Muscle of leg (tissue), 11 donors: ENCODE data around the gene NAA30. TPM values are rescaled to one million over a fixed set of nuclear protein-coding genes. Genes with fewer than 3 reads are reported as not detected.

Experiments
- DNase-seq: peaks from one replicate; pipeline ENCODE4 v3.0.0; 2013
- H3K27ac ChIP-seq: one replicate; pipeline ENCODE4 v1.5.1; 2013; ENCODE audit warnings: mild to moderate bottlenecking, low read length, control low read depth
- H3K27me3 ChIP-seq: one replicate; pipeline ENCODE4 v1.6.1; 2013; ENCODE audit warnings: low read length; ENCODE audit not compliant: control insufficient read depth, insufficient read depth
- H3K36me3 ChIP-seq: one replicate; pipeline ENCODE4 v1.6.1; 2013; ENCODE audit warnings: low read length; ENCODE audit not compliant: control insufficient read depth, insufficient read depth
- H3K4me1 ChIP-seq: one replicate; pipeline ENCODE4 v1.6.1; 2013; ENCODE audit warnings: low read length; ENCODE audit not compliant: control insufficient read depth, insufficient read depth
- H3K4me3 ChIP-seq: one replicate; pipeline ENCODE4 v1.5.1; 2013; ENCODE audit warnings: low read length, control low read depth
- H3K9me3 ChIP-seq: replicated peaks from 2 replicates; pipeline ENCODE4 v1.6.1; 2013; ENCODE audit warnings: low read depth, low read length; ENCODE audit not compliant: control insufficient read depth
- WGBS: methylation state at CpG from one replicate; pipeline ENCODE4 v1.1.5; 2013; ENCODE audit warnings: missing lambda C conversion rate; ENCODE audit not compliant: insufficient coverage; 5-methylcytosine and 5-hydroxymethylcytosine counted together
- polyA plus RNA-seq, 8 donors: library from polyadenylated mRNA; unstranded; fragments of 120-200 nt; gene quantifications; one replicate each; pipeline versions ENCODE4 v1.2.1 to v1.2.3, GENCODE V29; 2013; ENCODE audit warnings: inconsistent platforms in 1 of 8, low replicate concordance in 1 of 8; ENCODE audit not compliant: insufficient read length in 8 of 8, insufficient read depth in 1 of 8
- total RNA-seq: library from RNA; stranded (reverse); fragments of 120-200 nt; gene quantifications from one replicate; pipeline ENCODE4 v1.2.4, GENCODE V29; 2013

The NAA30 gene
- total and polyA plus RNA-seq, 9 donors = 15.8 to 25.0 (median 22.3) TPM

DNA sequence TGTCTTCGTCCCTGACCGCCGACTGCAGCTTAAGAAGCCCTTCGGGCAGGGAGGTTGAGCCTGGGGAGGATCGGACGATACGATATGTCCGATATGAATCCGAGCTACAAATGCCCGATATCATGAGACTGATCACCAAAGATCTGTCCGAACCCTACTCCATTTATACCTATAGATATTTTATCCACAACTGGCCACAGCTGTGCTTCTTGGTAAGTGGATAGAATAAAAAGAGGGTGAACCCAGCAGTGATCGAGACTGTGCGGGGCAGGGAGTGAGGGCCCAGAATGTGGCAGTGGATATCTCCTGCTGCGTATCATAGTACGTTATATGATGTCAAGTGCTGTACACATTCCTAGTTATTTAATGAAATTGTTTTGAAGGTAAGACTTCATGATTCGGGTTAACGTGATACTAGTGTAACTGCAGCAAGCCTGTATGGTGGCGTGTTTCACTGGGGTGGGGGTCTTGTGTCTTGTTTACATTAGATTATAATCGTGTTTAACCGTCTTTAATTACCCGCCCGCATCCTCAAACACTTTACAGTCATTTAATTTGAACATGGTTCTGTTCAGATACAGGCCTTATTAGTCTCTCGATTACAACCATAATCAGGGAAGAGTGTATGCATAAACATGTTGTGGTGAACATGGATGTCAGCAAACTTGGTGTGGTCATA lies 1.3 kb downstream of the NAA30 start:
- peak overlapping the region; percentile 81 for H3K27ac ChIP-seq
- 20% methylated on average over 9 of the region's 23 CpGs for WGBS
- H3K4me3 ChIP-seq = peak overlapping the region; percentile 81
- no peaks in the 10 kb centered on the region for H3K36me3 ChIP-seq
- peaks cover 11% of the 10 kb centered on the region for H3K4me1 ChIP-seq
- H3K27me3 ChIP-seq = no peaks in the 10 kb centered on the region
- no peaks in the 10 kb centered on the region for H3K9me3 ChIP-seq
- no peak for DNase-seq

DNA sequence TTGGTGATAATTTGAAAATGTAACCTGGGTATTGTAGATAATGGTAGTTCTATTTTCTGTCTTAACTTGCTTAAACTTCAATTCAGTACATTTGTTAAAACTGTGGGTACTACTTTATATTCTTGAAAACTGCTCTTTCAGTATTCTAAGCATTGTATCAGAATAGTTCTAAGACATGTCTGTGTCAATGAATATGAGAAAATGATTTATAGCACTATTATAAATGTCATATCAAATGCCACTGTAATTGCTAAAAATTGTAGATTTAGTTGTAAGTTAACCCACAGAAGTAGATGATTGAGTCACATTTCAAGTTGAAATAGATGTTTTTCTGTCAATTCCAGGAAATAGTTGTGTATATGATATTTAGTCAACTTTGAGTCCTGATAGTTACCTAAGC lies 2.4 kb downstream of the NAA30 start:
- H3K27me3 ChIP-seq = no peaks in the 10 kb centered on the region
- no peaks in the 10 kb centered on the region for H3K9me3 ChIP-seq
- no peak overlapping the region for H3K27ac ChIP-seq
- no peak overlapping the region for H3K4me3 ChIP-seq
- DNase-seq = no peak
- peaks cover 5% of the 10 kb centered on the region for H3K36me3 ChIP-seq
- peaks cover 11% of the 10 kb centered on the region for H3K4me1 ChIP-seq

DNA sequence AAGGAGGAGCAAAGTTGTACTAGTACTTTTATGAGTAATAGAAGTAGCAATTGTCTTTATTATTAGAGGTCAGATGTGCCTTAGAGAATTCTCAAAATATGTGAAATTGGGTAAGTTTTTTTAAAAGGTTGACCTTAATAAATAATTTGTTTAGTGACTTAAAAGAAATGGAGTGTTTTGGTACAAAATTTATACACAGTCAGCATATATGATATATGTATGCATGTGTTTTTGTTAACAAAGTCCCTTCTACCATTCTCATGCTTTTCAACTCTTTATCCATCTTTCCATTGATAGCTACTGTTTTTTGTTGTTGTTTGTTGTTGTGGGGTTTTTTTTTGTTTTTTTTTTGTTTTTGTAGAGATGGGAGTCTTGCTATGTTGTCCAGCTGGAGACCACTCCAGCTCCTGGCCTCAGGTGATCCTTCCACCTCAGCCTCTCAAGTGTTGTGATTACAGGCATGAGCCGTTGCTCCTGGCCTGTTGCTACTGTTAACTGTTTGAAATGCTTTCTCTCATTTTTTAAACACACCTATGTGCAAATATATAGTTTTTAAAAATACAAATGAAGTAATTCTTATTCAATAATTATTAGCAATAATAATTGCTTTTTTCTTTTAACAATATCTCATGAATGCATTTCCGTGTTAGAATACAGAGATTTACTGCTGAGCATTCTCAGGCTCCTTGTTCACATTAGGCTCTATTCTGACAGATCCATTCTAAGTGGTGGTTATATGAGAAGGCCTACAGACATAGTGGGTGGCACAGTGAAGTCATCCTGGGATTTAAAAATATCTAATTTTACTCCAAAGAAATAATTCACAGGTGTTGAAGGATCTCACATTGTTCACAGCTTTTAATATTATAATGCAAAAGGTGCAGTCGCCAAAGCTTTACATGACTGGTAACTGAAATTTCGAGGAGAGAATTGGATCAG lies 10.4 kb downstream of the NAA30 start:
- Histone ChIP-seq H3K4me1 (no peaks in the 10 kb centered on the region), H3K4me3 (no peak overlapping the region), H3K9me3 (no peaks in the 10 kb centered on the region), H3K27ac (no peak overlapping the region), H3K36me3 (peaks cover 20% of the 10 kb centered on the region), H3K27me3 (no peaks in the 10 kb centered on the region)
- 85% methylated on average over 2 of the region's 4 CpGs for WGBS
- no peak for DNase-seq

DNA sequence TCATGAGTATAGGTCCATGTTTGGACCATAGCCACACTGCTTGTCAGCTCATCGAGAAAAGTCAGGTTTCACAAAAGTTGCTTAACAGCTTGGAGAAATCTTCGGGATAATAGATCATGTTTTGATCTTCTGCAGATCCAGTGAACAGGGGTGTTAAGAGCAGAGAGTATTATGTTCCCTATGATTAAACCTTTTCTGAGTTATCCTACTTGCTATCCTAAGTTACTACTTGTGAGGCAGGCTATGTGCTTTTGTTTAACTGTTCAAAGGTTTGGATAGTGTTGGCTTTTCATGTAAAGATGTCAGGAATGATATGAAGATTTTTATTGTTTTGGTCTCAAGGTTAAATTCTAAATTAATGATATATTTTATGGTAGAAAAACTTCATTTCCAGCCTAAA lies 11.1 kb downstream of the NAA30 start:
- WGBS = 88% methylated on average over 1 of the region's 2 CpGs
- Histone ChIP-seq H3K9me3 (no peaks in the 10 kb centered on the region), H3K27me3 (no peaks in the 10 kb centered on the region), H3K27ac (no peak overlapping the region), H3K36me3 (peaks cover 20% of the 10 kb centered on the region), H3K4me3 (no peak overlapping the region), H3K4me1 (no peaks in the 10 kb centered on the region)
- DNase-seq = no peak

DNA sequence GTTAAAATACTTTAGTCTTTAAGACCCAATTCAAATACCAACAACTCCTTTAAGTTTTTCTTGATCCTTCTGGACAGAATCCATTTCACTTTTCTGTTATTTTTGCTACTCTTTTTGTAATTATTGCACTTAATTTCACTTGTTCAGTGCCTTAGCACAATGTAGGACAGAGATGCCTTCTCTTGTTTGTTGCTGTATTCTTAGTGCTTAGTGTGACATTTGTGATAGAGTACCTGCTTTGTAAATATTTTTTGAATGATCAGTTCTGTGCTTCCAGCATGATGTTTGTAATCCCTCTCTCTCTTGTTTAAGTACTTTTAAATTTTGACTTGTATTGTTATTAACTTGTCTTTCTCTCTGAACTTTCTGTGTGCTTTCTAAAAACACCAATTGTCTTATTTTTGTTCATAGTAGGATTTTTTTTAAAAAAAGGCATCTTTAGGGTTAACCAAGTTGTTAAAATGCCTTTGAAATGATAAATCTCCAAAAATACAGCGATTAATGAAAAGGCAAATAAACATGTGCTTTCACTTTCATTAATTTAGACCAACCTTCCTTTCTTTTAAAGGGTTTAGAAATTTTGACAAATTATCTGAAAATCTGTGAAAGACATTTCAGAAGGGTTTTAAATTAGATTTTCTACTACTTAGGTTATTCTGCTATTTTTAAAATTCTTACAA lies 11.9 kb downstream of the NAA30 start:
- Histone ChIP-seq H3K27me3 (no peaks in the 10 kb centered on the region), H3K27ac (no peak overlapping the region), H3K4me1 (no peaks in the 10 kb centered on the region), H3K36me3 (peaks cover 23% of the 10 kb centered on the region), H3K9me3 (no peaks in the 10 kb centered on the region), H3K4me3 (no peak overlapping the region)
- DNase-seq = no peak
- no CpG with 5 or more reads among the region's 1 CpG for WGBS

DNA sequence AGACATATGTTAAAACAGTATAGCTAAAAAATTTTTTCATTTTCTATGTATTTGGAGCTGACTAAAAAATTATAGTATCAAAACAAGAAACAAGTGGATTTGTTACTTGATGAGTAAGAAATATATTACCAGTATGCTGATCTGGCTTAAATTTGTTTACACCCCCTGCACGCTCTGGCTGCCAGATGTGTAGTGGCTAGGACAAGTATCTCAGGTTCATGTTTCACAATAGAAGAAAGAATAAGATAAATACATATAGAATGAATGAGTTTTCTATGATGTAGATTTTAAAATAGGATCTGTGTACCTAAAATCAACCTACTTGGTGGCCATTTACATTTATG lies 13.1 kb downstream of the NAA30 start:
- no peaks in the 10 kb centered on the region for H3K27me3 ChIP-seq
- DNase-seq = no peak
- no peak overlapping the region for H3K4me3 ChIP-seq
- peaks cover 17% of the 10 kb centered on the region for H3K36me3 ChIP-seq
- H3K27ac ChIP-seq = no peak overlapping the region
- H3K9me3 ChIP-seq = no peaks in the 10 kb centered on the region
- no peaks in the 10 kb centered on the region for H3K4me1 ChIP-seq
- no CpG with 5 or more reads among the region's 1 CpG for WGBS

DNA sequence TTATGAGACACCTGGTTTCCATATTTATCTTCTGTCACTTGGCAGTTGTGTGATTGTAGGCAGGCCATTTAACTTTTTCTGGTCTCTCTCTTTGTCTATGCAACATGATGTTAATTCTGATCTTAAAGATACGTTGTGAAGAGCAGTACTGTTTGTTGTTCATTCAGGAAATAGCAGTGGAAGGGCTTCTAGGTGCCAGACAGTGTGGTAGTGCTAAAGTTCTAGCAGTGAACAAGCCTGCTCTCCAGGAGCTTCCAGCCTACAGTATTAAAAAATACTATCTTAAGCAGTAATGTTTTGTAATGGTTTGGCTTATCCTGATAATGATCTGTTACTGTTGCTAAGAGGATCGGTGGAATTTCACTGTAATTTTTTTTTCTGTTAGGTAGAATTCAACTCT lies 15.2 kb downstream of the NAA30 start:
- WGBS = no CpG with 5 or more reads among the region's 2 CpGs
- Histone ChIP-seq H3K4me3 (no peak overlapping the region), H3K4me1 (no peaks in the 10 kb centered on the region), H3K27ac (no peak overlapping the region), H3K36me3 (peaks cover 14% of the 10 kb centered on the region), H3K9me3 (no peaks in the 10 kb centered on the region), H3K27me3 (no peaks in the 10 kb centered on the region)
- no peak for DNase-seq

DNA sequence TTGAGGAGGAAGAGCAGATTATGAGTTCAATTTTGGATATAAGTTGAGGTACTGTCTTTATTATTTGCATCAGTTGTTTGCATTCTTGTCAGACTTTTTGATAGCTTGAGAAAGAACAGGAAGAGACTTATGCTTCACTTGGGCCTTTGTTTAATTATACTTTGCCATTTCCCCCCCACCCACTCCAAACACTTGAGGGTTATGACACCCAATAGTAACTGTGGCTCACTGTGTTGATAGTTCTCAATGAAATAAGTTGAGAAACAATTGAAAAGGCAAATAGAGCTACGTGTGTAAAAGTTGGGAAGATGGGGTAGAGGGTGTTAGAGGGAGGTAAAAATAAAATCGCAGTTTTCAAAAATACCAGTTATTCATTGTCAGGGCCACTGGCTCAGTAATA lies 17.7 kb downstream of the NAA30 start:
- no peaks in the 10 kb centered on the region for H3K4me1 ChIP-seq
- H3K27ac ChIP-seq = no peak overlapping the region
- no CpG with 5 or more reads among the region's 2 CpGs for WGBS
- no peaks in the 10 kb centered on the region for H3K27me3 ChIP-seq
- no peak for DNase-seq
- no peaks in the 10 kb centered on the region for H3K9me3 ChIP-seq
- peaks cover 12% of the 10 kb centered on the region for H3K36me3 ChIP-seq
- no peak overlapping the region for H3K4me3 ChIP-seq

DNA sequence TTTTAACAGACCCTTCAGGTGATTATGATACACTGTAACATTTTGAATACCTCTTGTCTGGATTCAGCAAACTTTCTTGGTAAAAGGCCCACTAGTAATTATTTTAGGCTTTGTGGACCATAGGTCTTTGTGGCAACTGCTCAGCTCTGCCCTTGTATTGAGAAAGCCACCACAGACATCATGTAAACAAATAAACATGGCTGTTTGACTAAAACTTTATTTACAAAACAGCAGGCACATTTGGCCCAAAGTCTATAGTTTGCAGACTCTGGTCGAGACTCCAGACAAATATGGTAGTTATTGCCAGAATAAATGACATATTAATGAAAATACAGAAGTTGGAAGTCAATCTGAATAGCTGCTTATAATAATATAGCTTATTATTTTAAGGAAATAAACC lies 18.2 kb downstream of the NAA30 start:
- Histone ChIP-seq H3K27me3 (no peaks in the 10 kb centered on the region), H3K4me3 (no peak overlapping the region), H3K9me3 (no peaks in the 10 kb centered on the region), H3K36me3 (peaks cover 12% of the 10 kb centered on the region), H3K4me1 (no peaks in the 10 kb centered on the region), H3K27ac (no peak overlapping the region)
- no CpG with 5 or more reads among the region's 1 CpG for WGBS
- DNase-seq = no peak

DNA sequence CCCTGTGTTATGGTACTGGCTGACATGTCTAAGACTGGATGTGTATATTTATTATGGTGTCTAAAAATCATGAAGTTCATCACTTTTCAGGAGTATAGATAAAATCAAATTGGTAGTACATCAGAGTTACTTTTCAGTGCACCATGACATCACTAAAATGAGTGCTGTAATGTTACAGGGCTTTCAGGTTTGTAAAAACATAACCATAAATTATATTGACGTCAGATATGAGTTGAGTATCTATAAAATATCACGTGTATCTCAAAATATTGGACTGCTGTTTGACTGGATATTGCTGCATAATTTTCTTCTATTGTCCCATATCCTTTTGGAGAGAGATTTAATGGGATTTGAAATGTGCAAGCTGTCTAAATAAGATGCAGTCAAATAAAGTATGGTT lies 22.0 kb downstream of the NAA30 start:
- WGBS = no CpG with 5 or more reads among the region's 2 CpGs
- no peak overlapping the region for H3K27ac ChIP-seq
- no peaks in the 10 kb centered on the region for H3K4me1 ChIP-seq

More for the DNA sequence above, 22.0 kb downstream of the NAA30 start:
- no peaks in the 10 kb centered on the region for H3K9me3 ChIP-seq
- no peak for DNase-seq
- H3K27me3 ChIP-seq = no peaks in the 10 kb centered on the region
- no peak overlapping the region for H3K4me3 ChIP-seq
- H3K36me3 ChIP-seq = peaks cover 5% of the 10 kb centered on the region
